GM12878 (cell line): ENCODE measurements around the gene PNMA6F.

Experiments used
- EZH2 ChIP-seq: IDR thresholded peaks from 2 replicates; pipeline ENCODE4 v1.6.1; 2012; ENCODE audit warnings: low read depth, mild to moderate bottlenecking, control low read depth, inconsistent platforms, low read length, borderline replicate concordance; ENCODE audit not compliant: control insufficient read depth
- NRF1 ChIP-seq: conservative IDR thresholded peaks from 2 replicates; pipeline ENCODE4 v1.6.1; 2011; ENCODE audit warnings: mild to moderate bottlenecking, low read depth, low read length, improper control_type of control experiment
- SIN3A ChIP-seq: IDR thresholded peaks from 2 replicates; pipeline ENCODE4 v1.6.1; 2012; ENCODE audit warnings: low read depth, low read length, improper control_type of control experiment
- TF ChIP-seq, protein P1 (sequence below), 3 experiments: IDR thresholded peaks in 2 of 3; conservative IDR thresholded peaks in 1 of 3; 2 replicates each; pipeline ENCODE4 v1.5.1; 2011; ENCODE audit warnings: low read depth in 3 of 3, low read length in 3 of 3, mild to moderate bottlenecking in 3 of 3, control low read depth in 2 of 3, moderate library complexity in 2 of 3, inconsistent platforms in 1 of 3, mixed read lengths in 1 of 3; ENCODE audit not compliant: control insufficient read depth in 2 of 3, insufficient read depth in 1 of 3; ENCODE audit errors: extremely low read depth in 1 of 3

DNA sequence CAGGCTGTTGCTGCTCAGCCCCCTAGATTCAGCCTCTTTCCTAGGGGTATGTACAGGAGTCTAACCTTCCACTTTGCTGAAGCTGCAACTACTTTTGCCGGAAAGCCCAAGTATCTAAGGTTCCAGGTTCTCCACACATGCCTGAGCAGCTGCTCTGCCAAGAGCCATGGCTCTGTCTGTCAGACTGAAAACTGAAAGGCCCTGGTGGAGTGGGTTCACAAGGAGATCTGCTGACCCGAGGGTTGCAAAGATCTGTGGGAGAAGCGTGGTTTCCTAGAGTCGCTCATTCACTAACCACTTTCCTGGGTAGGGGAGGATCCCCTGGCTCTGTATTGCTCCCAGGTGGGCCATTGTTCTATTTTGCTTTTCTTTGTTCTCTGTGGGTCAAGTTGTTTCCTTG is 6.0 kb upstream of the PNMA6F start:
- TF ChIP-seq NRF1 (no peak), EZH2 (no peak), SIN3A (no peak)
- TF ChIP-seq, protein P1, sequence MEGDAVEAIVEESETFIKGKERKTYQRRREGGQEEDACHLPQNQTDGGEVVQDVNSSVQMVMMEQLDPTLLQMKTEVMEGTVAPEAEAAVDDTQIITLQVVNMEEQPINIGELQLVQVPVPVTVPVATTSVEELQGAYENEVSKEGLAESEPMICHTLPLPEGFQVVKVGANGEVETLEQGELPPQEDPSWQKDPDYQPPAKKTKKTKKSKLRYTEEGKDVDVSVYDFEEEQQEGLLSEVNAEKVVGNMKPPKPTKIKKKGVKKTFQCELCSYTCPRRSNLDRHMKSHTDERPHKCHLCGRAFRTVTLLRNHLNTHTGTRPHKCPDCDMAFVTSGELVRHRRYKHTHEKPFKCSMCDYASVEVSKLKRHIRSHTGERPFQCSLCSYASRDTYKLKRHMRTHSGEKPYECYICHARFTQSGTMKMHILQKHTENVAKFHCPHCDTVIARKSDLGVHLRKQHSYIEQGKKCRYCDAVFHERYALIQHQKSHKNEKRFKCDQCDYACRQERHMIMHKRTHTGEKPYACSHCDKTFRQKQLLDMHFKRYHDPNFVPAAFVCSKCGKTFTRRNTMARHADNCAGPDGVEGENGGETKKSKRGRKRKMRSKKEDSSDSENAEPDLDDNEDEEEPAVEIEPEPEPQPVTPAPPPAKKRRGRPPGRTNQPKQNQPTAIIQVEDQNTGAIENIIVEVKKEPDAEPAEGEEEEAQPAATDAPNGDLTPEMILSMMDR (IDR thresholded peaks at IDR 0.05 in 2 of 3, conservative IDR thresholded peaks at IDR 0.05 in 1 of 3; ENCODE audit: control insufficient read depth in 2 of 3, extremely low read depth in 1 of 3, insufficient read depth in 1 of 3, low read depth in 3 of 3, low read length in 3 of 3) = no peak
